SK-N-MC (cell line): ENCODE data around the gene FRMD6.

Experiments used
- DNase-seq: peaks from one replicate; pipeline ENCODE4 v3.0.0-alpha.2; 2011; ENCODE audit warnings: low read depth, low spot score
- H3K27ac ChIP-seq: fragments of 200-600 bp; sonication (generic); 2 replicates; pipeline ENCODE4 v1.5.1; 2016; ENCODE audit warnings: mixed run types
- H3K36me3 ChIP-seq: fragments of 200-600 bp; sonication (generic); 2 replicates; pipeline ENCODE4 v1.6.1; 2017; ENCODE audit warnings: antibody characterized with exemption, low read length, mixed read lengths; ENCODE audit not compliant: insufficient read depth
- H3K4me3 ChIP-seq: fragments of 200-600 bp; sonication (generic); 2 replicates; pipeline ENCODE4 v1.5.1; 2016
- H3K9ac ChIP-seq: fragments of 200-600 bp; sonication (generic); 2 replicates; pipeline ENCODE4 v1.8.0; 2017; ENCODE audit warnings: mixed run types, mixed read lengths; ENCODE audit not compliant: insufficient read length
- H3K9me3 ChIP-seq: fragments of 200-600 bp; sonication (generic); 2 replicates; pipeline ENCODE4 v1.6.1; 2017; ENCODE audit warnings: low read depth, mild to moderate bottlenecking, antibody characterized with exemption, low read length, moderate library complexity, mixed read lengths
- EZH2 ChIP-seq: fragments of 200-600 bp; sonication (generic); IDR thresholded peaks from one replicate; pipeline ENCODE4 v1.6.1; 2017; ENCODE audit warnings: antibody characterized with exemption
- FOXP2 ChIP-seq: optimal IDR thresholded peaks from 2 replicates; pipeline ENCODE3; 2011; ENCODE audit warnings: mild to moderate bottlenecking, moderate library complexity; ENCODE audit not compliant: insufficient read depth; ENCODE audit errors: extremely low read length, control extremely low read depth
- POLR2AphosphoS5 ChIP-seq: IDR thresholded peaks from 2 replicates; pipeline ENCODE4 v1.6.1; 2012; ENCODE audit warnings: mild to moderate bottlenecking, low read depth, low read length, borderline replicate concordance

The FRMD6 gene

GRCh38 chr14:51780006-51780692 is 128.4 kb downstream of the FRMD6 start:
- no peak overlapping the region for H3K9ac ChIP-seq
- TF ChIP-seq POLR2AphosphoS5, result no peak
- TF ChIP-seq EZH2, result no peak
- no peak for TF ChIP-seq FOXP2

More at GRCh38 chr14:51780006-51780692, 128.4 kb downstream of the FRMD6 start:
- H3K27ac ChIP-seq, result no peak overlapping the region
- H3K36me3 ChIP-seq, result no peaks in the 10 kb centered on the region
- peak; percentile 40 for DNase-seq
- no peak overlapping the region for H3K4me3 ChIP-seq
- H3K9me3 ChIP-seq, result no peaks in the 10 kb centered on the region
